K562 (cell line): Measurements from ENCODE around the gene CDH7. TPM values are rescaled to one million over a fixed set of nuclear protein-coding genes. Genes with fewer than 3 reads are reported as not detected.

Source experiments
- ATAC-seq: fragments of 200-7000 bp; cut with Tn5 transposase; 3 replicates; pipeline ENCODE4 v1.9.1; 2020; ENCODE audit warnings: moderate library complexity
- BruUV-seq: library from RNA; stranded (reverse); fragments of 400-500 nt; replicated peaks from 2 replicates; lab custom pipeline; 2021; lab: Mats Ljungman, UMichigan
- CTCF ChIA-PET: fragments of 300-600 bp; formaldehyde crosslinking; extraction: SDS; loops from one replicate; lab custom pipeline; 2021; ENCODE audit warnings: low intra/inter-chr PET ratio; lab: Yijun Ruan, JAX
- POLR2A ChIA-PET: fragments of 300-600, 350-650 bp; sonication (Branson Sonifier 250); formaldehyde crosslinking; extraction: SDS; loops from one replicate; lab custom pipeline; 2021; ENCODE audit warnings: antibody characterized with exemption, inconsistent platforms; lab: Yijun Ruan, JAX
- DNase-seq, 4 experiments: peaks; one replicate each; pipeline versions ENCODE4 v3.0.0 to v3.0.0-alpha.2; 2011 to 2018; ENCODE audit warnings: low spot score in 3 of 4, mixed read lengths in 3 of 4; ENCODE audit errors: extremely low read depth in 1 of 4
- FAIRE-seq: peaks from 2 replicates; lab custom pipeline; 2011; peaks lifted over from hg19 to GRCh38; lab: Jason Lieb, UNC
- H2AFZ ChIP-seq: 2 replicates; pipeline ENCODE4 v1.6.0; 2011; ENCODE audit warnings: low read depth, low read length, control low read depth, inconsistent platforms
- H3K27ac ChIP-seq: fragments of 200-600 bp; 3 replicates; pipeline ENCODE4 v1.8.0; 2011; ENCODE audit warnings: low read depth, mild to moderate bottlenecking, control low read depth, inconsistent platforms, low read length, moderate library complexity, mixed read lengths; ENCODE audit errors: extremely low read depth
- H3K27me3 ChIP-seq, 2 experiments: fragments of 300-600 bp in 1 of 2; 2 replicates in 1 of 2; 3 replicates in 1 of 2; pipeline versions ENCODE4 v1.6.0 to v1.8.0; 2011; ENCODE audit warnings: inconsistent platforms in 2 of 2, low read length in 2 of 2, mild to moderate bottlenecking in 1 of 2, mixed read lengths in 1 of 2, moderate library complexity in 1 of 2; ENCODE audit not compliant: control insufficient read depth in 2 of 2, insufficient read depth in 2 of 2
- H3K36me3 ChIP-seq: fragments of 300-600 bp; 3 replicates; pipeline ENCODE4 v1.8.0; 2011; ENCODE audit warnings: mild to moderate bottlenecking, low read length, inconsistent platforms; ENCODE audit not compliant: control insufficient read depth, insufficient read depth
- H3K4me1 ChIP-seq, 2 experiments: fragments of 200-600 bp in 1 of 2; replicated peaks in 1 of 2; 2 replicates in 1 of 2; 3 replicates in 1 of 2; pipeline versions ENCODE4 v1.5.1 to v1.8.0; 2011; ENCODE audit warnings: inconsistent platforms in 2 of 2, low read length in 2 of 2, mild to moderate bottlenecking in 1 of 2, mixed read lengths in 1 of 2, moderate library complexity in 1 of 2; ENCODE audit not compliant: control insufficient read depth in 2 of 2, insufficient read depth in 2 of 2
- H3K4me2 ChIP-seq: 2 replicates; pipeline ENCODE4 v1.6.1; 2011; ENCODE audit warnings: low read length, control low read depth, inconsistent platforms, mixed read lengths; ENCODE audit not compliant: insufficient read depth
- H3K4me3 ChIP-seq: fragments of 200-600 bp; sonication (generic), shearing (Covaris generic); 2 replicates; pipeline ENCODE4 v1.5.1; 2016; ENCODE audit warnings: control low read depth, inconsistent platforms
- H3K79me2 ChIP-seq: fragments of 200-600 bp; 3 replicates; pipeline ENCODE4 v1.8.0; 2011; ENCODE audit warnings: low read length, inconsistent platforms; ENCODE audit not compliant: control insufficient read depth, insufficient read depth
- H3K9ac ChIP-seq, 2 experiments: 2 replicates each; pipeline versions ENCODE4 v1.6.0 to v1.6.1; 2011; ENCODE audit warnings: low read depth in 2 of 2, low read length in 2 of 2, control low read depth in 1 of 2, inconsistent platforms in 1 of 2, mild to moderate bottlenecking in 1 of 2, mixed read lengths in 1 of 2; ENCODE audit not compliant: insufficient read depth in 1 of 2
- H3K9me1 ChIP-seq: one replicate; pipeline ENCODE4 v1.6.0; 2011; ENCODE audit warnings: inconsistent platforms, mild to moderate bottlenecking, low read length, moderate library complexity; ENCODE audit not compliant: control insufficient read depth, insufficient read depth
- H3K9me3 ChIP-seq: replicated peaks from 2 replicates; pipeline ENCODE4 v1.5.1; 2011; ENCODE audit warnings: low read depth, low read length, inconsistent platforms; ENCODE audit not compliant: control insufficient read depth, insufficient read depth
- H4K20me1 ChIP-seq: replicated peaks from 2 replicates; pipeline ENCODE4 v1.6.1; 2011; ENCODE audit warnings: low read length, inconsistent platforms, mixed read lengths; ENCODE audit not compliant: control insufficient read depth, insufficient read depth
- DDX20 ChIP-seq: fragments of 450-650 bp; IDR thresholded peaks from 2 replicates; pipeline ENCODE4 v1.6.1; 2016; ENCODE audit warnings: missing genetic modification characterization, low read depth, mild to moderate bottlenecking, missing compliant biosample characterization, moderate library complexity
- GATAD2A ChIP-seq: fragments of 450-650 bp; IDR thresholded peaks from 2 replicates; pipeline ENCODE4 v1.6.1; 2017
- JUN ChIP-seq, 2 experiments: sonication (generic) in 1 of 2; formaldehyde crosslinking in 1 of 2; IDR thresholded peaks; 2 replicates each; pipeline versions ENCODE4 v1.6.1 to v1.8.0; 2012 to 2022; ENCODE audit warnings: borderline replicate concordance in 2 of 2, mild to moderate bottlenecking in 2 of 2, improper control_type of control experiment in 1 of 2, low read depth in 1 of 2, low read length in 1 of 2, missing genetic modification reagents in 1 of 2
- MTA1 ChIP-seq: fragments of 450-650 bp; IDR thresholded peaks from 2 replicates; pipeline ENCODE4 v1.6.1; 2017; ENCODE audit warnings: borderline replicate concordance
- NR2F6 ChIP-seq: fragments of 450-650 bp; formaldehyde crosslinking; IDR thresholded peaks from 2 replicates; pipeline ENCODE4 v1.4.0; 2020; ENCODE audit warnings: mild to moderate bottlenecking
- SMAD1 ChIP-seq: fragments of 150-350 bp; IDR thresholded peaks from 2 replicates; pipeline ENCODE4 v1.6.1; 2014; ENCODE audit warnings: low read length, low read depth; ENCODE audit not compliant: partially characterized antibody
- ZFP36 ChIP-seq: fragments of 150-350 bp; IDR thresholded peaks from 2 replicates; pipeline ENCODE4 v1.6.1; 2018; ENCODE audit warnings: low read length, low read depth; ENCODE audit not compliant: partially characterized antibody
- ZNF140 ChIP-seq: fragments of 250-450 bp; sonication (Bioruptor Pico); IDR thresholded peaks from 2 replicates; pipeline ENCODE4 v1.8.0; 2021; ENCODE audit warnings: moderate library complexity, mild to moderate bottlenecking, inconsistent platforms
- ZNF143 ChIP-seq: sonication (generic); formaldehyde crosslinking; IDR thresholded peaks from 2 replicates; pipeline ENCODE4 v1.9.0; 2022; ENCODE audit warnings: mild to moderate bottlenecking, missing genetic modification reagents
- ZNF695 ChIP-seq: fragments of 450-650 bp; formaldehyde crosslinking; IDR thresholded peaks from 2 replicates; pipeline ENCODE4 v1.4.0; 2020; ENCODE audit warnings: mild to moderate bottlenecking, moderate library complexity
- in situ Hi-C: fragments of 300-500 bp; cut with MboI; formaldehyde crosslinking; loops from 4 replicates; pipeline ENCODE4 v1.15.0; 2018; ENCODE audit warnings: inconsistent platforms, mixed read lengths
- intact Hi-C: fragments of 100-400 bp; cut with micrococcal nuclease; formaldehyde crosslinking; loops from 2 replicates; pipeline ENCODE4 v1.14.2; 2022
- polyA plus RNA-seq, 8 experiments: library from polyadenylated mRNA; depleted of rRNA in 4 of 8; stranded (reverse) in 5 of 8; unstranded in 3 of 8; fragments of >200 nt; fragmentation: Nextera tagmentation in 2 of 8; fragmentation: Illumina TruSeq in 1 of 8; extraction: Ambion mirVana in 2 of 8; extraction: Trizol in 1 of 8; gene quantifications; 2 replicates each; pipeline versions ENCODE4 v1.2.1 to v1.2.3, GENCODE V29; 2011 to 2014; ENCODE audit warnings: inconsistent platforms in 1 of 8, missing spikeins in 1 of 8
- total RNA-seq, 7 experiments: library from RNA; depleted of rRNA in 6 of 7; stranded (reverse); fragments of >200 nt in 6 of 7; fragmentation: Illumina TruSeq in 2 of 7; extraction: Trizol in 2 of 7; gene quantifications; 2 replicates each; pipeline versions ENCODE4 v1.2.1 to v1.2.3, GENCODE V29; 2011 to 2021; ENCODE audit warnings: low replicate concordance in 1 of 7

Gene CDH7
- total and polyA plus RNA-seq, 9 of the 15 experiments (the other 6 are each of a cell fraction or from before 2014, with no cell fraction given), result 0.01 to 0.07 (median 0.05) TPM; not detected in 6

DNA sequence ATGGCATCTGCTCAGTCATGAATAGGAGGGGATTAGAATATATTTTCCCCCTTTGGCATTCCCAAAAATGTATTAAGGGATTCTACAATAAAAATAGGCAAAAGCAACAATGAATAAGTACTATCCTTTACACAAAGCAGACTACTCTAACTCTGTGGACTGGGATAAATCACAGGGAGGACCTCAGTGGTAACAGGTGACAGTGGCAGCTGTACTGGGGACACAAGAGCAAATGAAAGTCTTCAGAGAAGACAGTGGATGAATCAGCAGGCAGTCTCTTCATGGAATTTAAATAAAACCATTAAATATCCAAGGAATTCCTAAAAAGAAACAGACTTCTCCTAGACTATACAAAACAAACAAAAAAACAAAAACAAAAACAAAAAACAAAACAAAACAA, 4.8 kb downstream of the CDH7 start:
- DNase-seq (no peak), FAIRE-seq (no peak), ATAC-seq (no peak)
- intact Hi-C loops, result no loop called here
- TF ChIP-seq ZNF695 (CRISPR knock-in tag) (no peak), ZFP36 (no peak), MTA1 (no peak), JUN (IDR thresholded peaks at IDR 0.05; ENCODE audit: borderline replicate concordance, low read depth, low read length) (no peak), JUN (CRISPR knock-in tag; IDR thresholded peaks at IDR 0.05; ENCODE audit: borderline replicate concordance) (no peak), ZNF140 (CRISPR knock-in tag) (no peak), DDX20 (tag) (no peak), SMAD1 (no peak), ZNF143 (no peak), GATAD2A (no peak), NR2F6 (CRISPR knock-in tag) (no peak)
- Histone ChIP-seq H3K27me3 (no peaks in the 10 kb centered on the region), H3K9me3 (no peaks in the 10 kb centered on the region), H3K9ac (no peak overlapping the region), H2AFZ (no peak overlapping the region), H3K4me3 (no peak overlapping the region), H3K4me1 (no peaks in the 10 kb centered on the region), H4K20me1 (no peaks in the 10 kb centered on the region), H3K27ac (no peak overlapping the region), H3K36me3 (no peaks in the 10 kb centered on the region), H3K4me2 (no peak overlapping the region), H3K79me2 (no peaks in the 10 kb centered on the region), H3K9me1 (no peaks in the 10 kb centered on the region)
- CTCF ChIA-PET, result no interaction called here
- POLR2A ChIA-PET, result no interaction called here
- in situ Hi-C loops, result no loop called here
- no TSS peak for BruUV-seq
